Umbilical cord (tissue), 2 donors: Measurements from ENCODE around the gene HYLS1. TPM values are rescaled to one million over a fixed set of nuclear protein-coding genes. Genes with fewer than 3 reads are reported as not detected.

Experiments
- DNase-seq: peaks from one replicate; pipeline ENCODE4 v3.0.0-alpha.2; 2015; ENCODE audit warnings: low spot score
- total RNA-seq: library from RNA; depleted of rRNA; stranded (reverse); fragments of >200 nt; gene quantifications from one replicate; pipeline ENCODE4 v1.2.3, GENCODE V29; 2014; ENCODE audit warnings: low replicate concordance; ENCODE audit not compliant: insufficient read depth

HYLS1 gene
- total RNA-seq, 1 donor from 2014 or later, result 12.8 TPM

GRCh38 chr11:125948278-125949051 is 61.0 kb downstream of the HYLS1 start:
- no peak for DNase-seq

DNA sequence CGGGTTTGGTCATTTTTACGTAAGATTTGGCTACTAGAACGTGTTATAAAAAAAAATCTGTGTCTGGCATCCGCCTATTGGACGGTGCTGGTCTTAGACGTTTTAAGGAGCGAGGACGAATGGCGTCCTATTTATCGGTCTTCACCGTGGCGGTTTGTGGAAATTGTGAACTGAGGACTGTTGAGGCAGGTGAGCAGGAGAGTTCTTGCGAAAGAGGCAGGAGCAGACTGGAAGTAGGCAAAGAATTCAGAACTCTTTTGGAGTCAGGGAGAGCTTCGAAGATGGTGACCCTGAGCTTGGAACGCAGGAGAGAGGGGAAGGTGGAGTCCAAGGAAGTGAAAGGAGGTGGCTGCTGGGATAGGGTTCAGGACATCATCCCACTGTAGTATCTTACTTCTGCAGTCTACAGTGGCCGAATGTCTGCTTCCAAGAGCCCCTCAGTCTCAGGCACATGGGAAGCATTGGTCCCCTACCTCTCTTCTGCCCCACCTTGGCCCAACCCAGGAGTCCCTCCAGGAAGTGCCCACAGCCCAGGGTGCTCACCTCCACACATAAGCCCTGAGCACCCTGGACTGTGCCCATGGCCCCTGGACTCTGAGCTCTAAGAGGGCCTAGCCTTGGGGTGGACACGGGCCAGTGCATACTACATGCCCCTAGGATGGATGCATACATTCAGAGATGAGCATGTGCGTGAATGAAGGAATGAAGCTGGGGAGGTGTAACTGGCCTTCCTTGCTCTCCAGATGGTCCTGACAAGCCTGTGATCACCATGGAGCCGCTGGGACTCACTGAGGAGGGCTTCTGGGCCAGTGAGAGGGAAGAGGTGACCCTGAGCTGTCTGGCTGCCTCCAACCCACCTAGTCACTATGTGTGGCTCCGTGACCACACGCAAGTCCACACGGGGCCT is 62.1 kb downstream of the HYLS1 start:
- no peak for DNase-seq

DNA sequence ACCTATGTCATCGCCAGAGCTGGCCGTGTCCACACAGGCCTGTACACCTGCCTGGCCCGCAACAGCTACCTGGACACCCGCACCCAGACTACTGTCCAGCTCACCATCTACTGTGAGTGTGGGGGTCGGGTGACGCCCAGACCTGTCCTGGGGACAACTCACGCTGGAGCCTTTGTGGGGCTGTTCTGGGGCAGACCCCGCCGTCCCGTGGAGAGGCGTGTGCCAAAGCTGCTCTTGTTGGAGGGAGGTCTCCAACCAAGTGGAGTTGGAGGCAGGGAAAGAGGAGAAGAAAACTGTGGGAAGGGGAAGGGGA is 62.7 kb downstream of the HYLS1 start:
- DNase-seq, result no peak

Other genes starting within 250 kb of the HYLS1 start
- gene ACRV1, start 206.8 kb upstream of the HYLS1 start, total RNA-seq, result 2.2 TPM
- gene PATE1, start 141.4 kb upstream of the HYLS1 start, total RNA-seq, result 0.96 TPM
- 12.5 TPM for gene PATE2, start 108.8 kb upstream of the HYLS1 start, total RNA-seq
- gene PATE3, start 99.5 kb upstream of the HYLS1 start, total RNA-seq, result not detected
- gene PATE4, start 54.4 kb upstream of the HYLS1 start, total RNA-seq, result 5.3 TPM
- 22.6 TPM for gene PUS3, start 15.5 kb downstream of the HYLS1 start, total RNA-seq
- gene DDX25, start 16.8 kb downstream of the HYLS1 start, total RNA-seq, result 2.2 TPM
- gene VSIG10L2, start 58.4 kb downstream of the HYLS1 start, total RNA-seq, result 0.24 TPM
- gene CDON, start 175.2 kb downstream of the HYLS1 start, total RNA-seq, result 50.3 TPM